ENCODE data around the gene HEPH. TPM values are rescaled to one million over a fixed set of nuclear protein-coding genes. Genes with fewer than 3 reads are reported as not detected.

HEPH gene
- total RNA-seq, 1 donor from 2014 or later, result 14.0 TPM

GRCh38 chrX:66193821-66194220, 29.8 kb downstream of the HEPH start:
- Mint-ChIP-seq H3K36me3 (ENCODE audit: low read depth) (no peaks in the 10 kb centered on the region), H3K4me1 (no peaks in the 10 kb centered on the region), H3K27me3 (ENCODE audit: low read depth) (no peaks in the 10 kb centered on the region), H3K9me3 (no peaks in the 10 kb centered on the region), H3K4me3 (no peak overlapping the region), H3K27ac (ENCODE audit: unreplicated experiment) (no peak overlapping the region)
- no peak for TF ChIP-seq CTCF (conservative IDR thresholded peaks at IDR 0.05)
- no peak for DNase-seq (ENCODE audit: low read depth, low spot score)

- TF ChIP-seq CTCF (conservative IDR thresholded peaks at IDR 0.05), result no peak
- Mint-ChIP-seq H3K36me3 (ENCODE audit: low read depth) (peaks cover 7% of the 10 kb centered on the region), H3K4me1 (no peaks in the 10 kb centered on the region), H3K27me3 (ENCODE audit: low read depth) (no peaks in the 10 kb centered on the region), H3K27ac (ENCODE audit: unreplicated experiment) (peak overlapping the region; percentile 54), H3K9me3 (peaks cover 4% of the 10 kb centered on the region), H3K4me3 (no peak overlapping the region)
- DNase-seq (ENCODE audit: low read depth, low spot score), result no peak
Observed at GRCh38 chrX:66200050-66200664, 36.1 kb downstream of the HEPH start.

GRCh38 chrX:66200855-66201795, 37.1 kb downstream of the HEPH start:
- H3K36me3 Mint-ChIP-seq (ENCODE audit: low read depth), result peaks cover 7% of the 10 kb centered on the region
- H3K9me3 Mint-ChIP-seq, result peaks cover 4% of the 10 kb centered on the region
- H3K4me1 Mint-ChIP-seq, result no peaks in the 10 kb centered on the region
- no peak for DNase-seq (ENCODE audit: low read depth, low spot score)
- H3K27me3 Mint-ChIP-seq (ENCODE audit: low read depth), result no peaks in the 10 kb centered on the region
- H3K4me3 Mint-ChIP-seq, result no peak overlapping the region
- TF ChIP-seq CTCF (conservative IDR thresholded peaks at IDR 0.05), result peak; percentile 46
- H3K27ac Mint-ChIP-seq (ENCODE audit: unreplicated experiment), result no peak overlapping the region

GRCh38 chrX:66203114-66203513, 39.1 kb downstream of the HEPH start:
- no peak for DNase-seq (ENCODE audit: low read depth, low spot score)
- peaks cover 7% of the 10 kb centered on the region for H3K36me3 Mint-ChIP-seq (ENCODE audit: low read depth)
- H3K4me3 Mint-ChIP-seq, result no peak overlapping the region
- no peak for TF ChIP-seq CTCF (conservative IDR thresholded peaks at IDR 0.05)
- H3K9me3 Mint-ChIP-seq, result peaks cover 4% of the 10 kb centered on the region
- H3K4me1 Mint-ChIP-seq, result no peaks in the 10 kb centered on the region
- H3K27me3 Mint-ChIP-seq (ENCODE audit: low read depth), result no peaks in the 10 kb centered on the region
- H3K27ac Mint-ChIP-seq (ENCODE audit: unreplicated experiment), result no peak overlapping the region

GRCh38 chrX:66221856-66222255, 57.8 kb downstream of the HEPH start:
- no peak for DNase-seq (ENCODE audit: low read depth, low spot score)
- H3K9me3 Mint-ChIP-seq, result peaks cover 18% of the 10 kb centered on the region
- H3K36me3 Mint-ChIP-seq (ENCODE audit: low read depth), result peaks cover 15% of the 10 kb centered on the region

More at GRCh38 chrX:66221856-66222255, 57.8 kb downstream of the HEPH start:
- no peak overlapping the region for H3K27ac Mint-ChIP-seq (ENCODE audit: unreplicated experiment)
- H3K4me3 Mint-ChIP-seq, result no peak overlapping the region
- H3K4me1 Mint-ChIP-seq, result no peaks in the 10 kb centered on the region
- no peak for TF ChIP-seq CTCF (conservative IDR thresholded peaks at IDR 0.05)
- no peaks in the 10 kb centered on the region for H3K27me3 Mint-ChIP-seq (ENCODE audit: low read depth)

Measured in neural crest cell (in vitro differentiated cells).